MM.1S (cell line): Measurements from ENCODE around the gene GLB1L3.

Experiments
- EZH2 ChIP-seq: fragments of 300-600 bp; sonication (generic); optimal IDR thresholded peaks from 2 replicates; pipeline ENCODE3; 2017; ENCODE audit warnings: low read depth, mild to moderate bottlenecking, antibody characterized with exemption, low read length, mixed read lengths
- TF ChIP-seq, protein P1 (sequence below): fragments of 300-600 bp; sonication (generic); IDR thresholded peaks from 2 replicates; pipeline ENCODE4 v1.5.1; 2016; ENCODE audit warnings: antibody characterized with exemption, low read length, mixed read lengths

DNA sequence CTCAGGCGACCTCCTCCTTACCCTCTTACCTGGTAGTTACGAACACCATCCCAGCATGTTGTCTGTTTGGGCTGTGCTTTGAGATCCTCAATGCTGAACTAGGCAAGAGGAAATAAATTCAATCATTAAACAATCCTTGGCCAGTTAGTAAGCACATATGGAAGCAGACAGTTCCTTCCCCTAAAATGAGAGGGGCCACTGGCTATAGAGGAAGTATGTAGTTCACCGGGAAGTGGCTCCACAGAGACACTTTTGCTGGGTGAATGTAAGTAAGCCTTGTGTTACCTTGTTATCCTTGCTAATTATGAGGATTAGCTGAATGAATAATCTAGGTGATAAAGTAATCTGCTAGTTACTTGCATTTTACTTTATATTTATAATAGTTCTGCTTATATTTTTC is 25.9 kb upstream of the GLB1L3 start:
- TF ChIP-seq, protein P1, sequence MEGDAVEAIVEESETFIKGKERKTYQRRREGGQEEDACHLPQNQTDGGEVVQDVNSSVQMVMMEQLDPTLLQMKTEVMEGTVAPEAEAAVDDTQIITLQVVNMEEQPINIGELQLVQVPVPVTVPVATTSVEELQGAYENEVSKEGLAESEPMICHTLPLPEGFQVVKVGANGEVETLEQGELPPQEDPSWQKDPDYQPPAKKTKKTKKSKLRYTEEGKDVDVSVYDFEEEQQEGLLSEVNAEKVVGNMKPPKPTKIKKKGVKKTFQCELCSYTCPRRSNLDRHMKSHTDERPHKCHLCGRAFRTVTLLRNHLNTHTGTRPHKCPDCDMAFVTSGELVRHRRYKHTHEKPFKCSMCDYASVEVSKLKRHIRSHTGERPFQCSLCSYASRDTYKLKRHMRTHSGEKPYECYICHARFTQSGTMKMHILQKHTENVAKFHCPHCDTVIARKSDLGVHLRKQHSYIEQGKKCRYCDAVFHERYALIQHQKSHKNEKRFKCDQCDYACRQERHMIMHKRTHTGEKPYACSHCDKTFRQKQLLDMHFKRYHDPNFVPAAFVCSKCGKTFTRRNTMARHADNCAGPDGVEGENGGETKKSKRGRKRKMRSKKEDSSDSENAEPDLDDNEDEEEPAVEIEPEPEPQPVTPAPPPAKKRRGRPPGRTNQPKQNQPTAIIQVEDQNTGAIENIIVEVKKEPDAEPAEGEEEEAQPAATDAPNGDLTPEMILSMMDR: no peak
- no peak for TF ChIP-seq EZH2
